NCI-H1436 treated with DMSO at 0.1 percent for 48 hours (cell line): ENCODE results near the gene PRPF6.

Experiments
- DNase-seq: peaks from one replicate; lab custom pipeline; 2025; lab: John Stamatoyannopoulos, UW

PRPF6 gene

DNA sequence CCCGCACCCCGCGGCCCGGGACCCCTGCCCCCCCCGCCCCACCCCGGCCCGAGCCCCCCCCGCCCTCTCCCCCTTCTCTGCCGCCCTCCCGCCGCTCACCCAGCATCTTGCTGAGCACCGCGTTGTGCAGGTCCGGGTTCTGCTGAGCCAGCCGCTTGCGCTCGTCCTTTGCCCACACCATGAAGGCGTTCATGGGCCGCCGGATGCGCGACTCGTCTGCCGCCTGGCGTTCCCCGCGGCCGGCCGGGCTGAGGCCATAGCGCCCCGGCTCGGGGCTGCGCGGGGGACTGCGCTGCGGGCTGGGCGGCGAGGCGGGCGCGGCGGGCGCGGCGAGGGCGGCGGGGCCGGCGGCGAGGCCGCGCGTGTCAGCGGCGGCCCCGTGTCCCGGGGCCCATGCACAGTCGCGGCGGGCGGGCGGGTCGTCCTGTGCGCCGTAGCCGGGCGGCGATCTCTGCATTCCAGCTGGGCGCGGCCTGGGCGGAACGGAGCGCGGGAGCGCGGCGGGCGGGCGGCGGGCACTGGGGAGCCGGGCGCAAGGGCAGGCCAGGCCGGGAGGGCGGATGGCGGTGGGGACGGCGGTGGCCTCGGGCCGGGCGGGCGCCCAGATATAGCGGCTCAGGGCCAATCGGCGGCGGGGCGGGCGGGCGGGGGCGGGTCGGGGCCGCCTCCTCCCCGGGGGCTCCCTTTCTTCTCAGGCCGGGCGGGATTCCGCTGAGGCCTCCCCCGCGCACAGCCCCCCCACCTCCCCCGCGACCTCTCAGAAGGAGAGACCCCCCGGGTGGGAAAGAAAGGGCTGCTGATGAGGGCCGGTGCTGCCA lies 68.3 kb downstream of the PRPF6 start, which contains the start of gene SOX18:
Gene SOX18 (minus strand): TSS at position 580 of the 818 bp plus-strand sequence. CDS start 123 bp downstream, at position 457.
- DNase-seq, result no peak

DNA sequence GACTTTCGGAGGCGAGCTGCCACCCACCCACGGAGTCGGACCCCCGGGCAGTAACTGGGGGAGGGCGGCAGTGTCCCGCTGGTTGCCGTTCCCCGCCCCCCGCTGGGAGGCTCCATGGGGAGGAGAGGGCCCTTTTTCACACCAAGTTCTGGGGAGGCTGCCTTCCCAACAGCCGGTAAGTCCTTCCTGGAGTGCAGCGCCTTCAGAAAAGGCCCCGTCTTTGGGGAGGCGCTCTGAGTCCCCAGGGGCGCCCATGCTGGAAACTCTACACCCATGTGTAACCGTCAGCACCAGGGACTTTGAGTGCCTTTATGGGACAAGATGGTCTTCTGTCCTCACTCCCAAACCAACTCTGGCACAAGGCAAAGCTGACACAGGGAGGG lies 68.9 kb downstream of the PRPF6 start:
- no peak for DNase-seq

DNA sequence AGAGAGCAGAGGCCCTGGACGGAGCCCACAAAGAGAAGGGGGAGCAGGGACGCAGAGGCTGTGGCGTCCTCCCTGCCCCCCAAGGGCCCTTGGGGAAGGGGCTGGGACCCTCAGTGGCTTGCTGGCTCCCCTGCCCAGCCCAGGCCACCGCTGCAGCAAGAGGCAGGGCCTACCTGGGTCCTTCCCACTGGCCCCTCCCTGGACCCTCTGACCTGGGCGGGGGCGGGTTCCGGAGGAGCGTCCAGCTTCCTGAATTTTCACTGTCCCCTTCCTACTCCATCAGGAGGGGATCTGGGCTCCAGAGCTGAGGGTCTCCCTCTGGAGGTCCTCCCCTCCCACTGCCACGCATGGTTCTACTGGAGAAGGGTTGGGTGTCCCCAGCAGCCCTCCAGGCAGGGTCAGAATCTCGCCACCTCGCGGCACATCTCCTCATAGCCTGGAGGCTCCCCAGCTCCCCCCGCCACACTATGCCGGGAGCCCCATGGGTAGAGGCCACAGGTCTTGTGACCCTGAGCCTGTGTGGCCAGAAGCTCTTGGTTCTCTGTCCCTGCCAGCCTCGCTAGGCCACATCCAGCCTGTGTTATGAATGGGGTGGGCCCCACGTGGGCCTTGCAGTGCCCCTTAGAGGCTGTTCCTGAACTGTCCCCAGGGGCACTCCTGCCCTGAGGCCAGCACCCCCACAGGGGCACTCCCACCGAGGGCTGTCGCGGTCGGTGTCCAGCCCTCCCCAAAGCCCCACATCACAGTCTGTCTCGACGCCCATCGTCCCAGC lies 69.5 kb downstream of the PRPF6 start:
- DNase-seq, result no peak

DNA sequence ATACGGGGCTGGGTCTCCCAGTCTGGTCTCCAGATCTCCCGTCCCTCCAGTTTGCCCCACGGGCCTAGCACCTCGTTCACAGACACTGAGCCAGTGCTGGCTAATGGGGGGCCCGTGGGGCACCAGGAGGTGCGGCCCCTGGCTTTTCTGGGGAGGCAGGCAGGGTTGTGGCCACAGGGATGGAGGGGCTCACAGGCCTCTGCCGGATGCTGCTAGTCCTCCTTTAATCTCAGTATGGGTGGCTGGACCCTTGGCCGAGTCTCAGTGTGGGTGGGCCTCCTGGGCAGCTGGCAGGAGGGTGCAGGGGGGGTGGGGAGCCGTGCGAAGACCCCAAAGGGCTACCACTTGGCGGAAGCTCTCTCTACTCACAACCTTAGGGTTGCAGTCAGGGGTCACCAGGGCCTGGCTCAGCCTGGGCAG lies 70.1 kb downstream of the PRPF6 start:
- DNase-seq, result no peak

DNA sequence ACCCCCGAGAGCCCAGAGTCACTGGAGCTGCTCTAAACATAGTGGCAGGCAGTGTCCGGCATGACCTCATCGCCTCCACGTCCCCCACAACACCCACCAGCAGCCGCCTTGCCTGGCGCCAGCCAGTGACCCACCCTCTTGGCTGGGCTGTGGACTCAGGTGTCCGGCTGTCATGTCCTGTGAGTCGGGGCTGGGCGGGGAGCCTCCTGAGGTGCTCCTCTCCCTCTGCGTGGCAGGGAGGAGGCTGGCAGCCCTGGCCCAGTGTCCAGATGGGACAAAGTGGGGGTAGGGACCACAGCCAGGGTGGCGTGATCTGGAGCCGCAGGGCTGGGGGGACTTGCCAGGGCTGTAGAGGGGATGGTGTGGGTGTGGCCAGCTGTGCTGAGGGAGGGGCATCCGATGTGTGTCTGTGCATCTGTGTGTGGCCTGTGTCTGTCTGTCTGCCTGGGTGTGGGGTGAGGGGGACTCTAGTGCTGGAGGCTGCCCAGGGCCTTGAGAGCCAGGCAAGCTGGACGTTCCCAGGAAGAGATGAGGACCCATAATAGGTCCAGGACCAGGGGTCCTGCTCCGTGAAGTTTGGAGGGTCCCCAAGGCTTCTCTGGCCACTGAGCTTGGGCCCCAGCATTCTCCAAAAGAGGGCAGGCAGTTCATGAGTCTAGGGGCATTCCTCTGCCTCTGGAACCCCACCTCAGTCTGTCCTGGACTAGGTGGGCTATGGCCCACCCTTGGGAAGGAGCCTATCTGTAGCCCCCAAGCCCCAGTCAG lies 70.8 kb downstream of the PRPF6 start:
- no peak for DNase-seq

DNA sequence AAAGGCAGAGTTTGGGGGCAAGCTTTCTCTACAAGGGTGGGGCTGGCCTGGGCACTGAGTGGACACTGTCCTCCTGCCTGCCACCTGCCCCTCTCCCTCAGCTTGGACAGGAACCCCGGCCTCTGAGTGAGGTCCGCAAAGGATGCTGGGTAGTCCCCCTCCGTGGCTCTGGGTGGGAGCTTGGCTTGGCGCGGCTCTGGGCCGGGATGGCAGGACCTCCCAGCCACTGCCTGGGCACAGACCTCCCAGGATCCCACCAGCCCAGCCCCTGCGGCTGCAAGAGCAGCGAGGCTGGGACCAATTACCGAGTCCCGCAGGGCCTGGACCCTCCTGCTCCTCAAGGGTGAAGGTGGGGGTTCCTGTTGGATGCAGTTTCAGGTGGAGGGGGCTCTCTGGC lies 71.4 kb downstream of the PRPF6 start:
- no peak for DNase-seq

DNA sequence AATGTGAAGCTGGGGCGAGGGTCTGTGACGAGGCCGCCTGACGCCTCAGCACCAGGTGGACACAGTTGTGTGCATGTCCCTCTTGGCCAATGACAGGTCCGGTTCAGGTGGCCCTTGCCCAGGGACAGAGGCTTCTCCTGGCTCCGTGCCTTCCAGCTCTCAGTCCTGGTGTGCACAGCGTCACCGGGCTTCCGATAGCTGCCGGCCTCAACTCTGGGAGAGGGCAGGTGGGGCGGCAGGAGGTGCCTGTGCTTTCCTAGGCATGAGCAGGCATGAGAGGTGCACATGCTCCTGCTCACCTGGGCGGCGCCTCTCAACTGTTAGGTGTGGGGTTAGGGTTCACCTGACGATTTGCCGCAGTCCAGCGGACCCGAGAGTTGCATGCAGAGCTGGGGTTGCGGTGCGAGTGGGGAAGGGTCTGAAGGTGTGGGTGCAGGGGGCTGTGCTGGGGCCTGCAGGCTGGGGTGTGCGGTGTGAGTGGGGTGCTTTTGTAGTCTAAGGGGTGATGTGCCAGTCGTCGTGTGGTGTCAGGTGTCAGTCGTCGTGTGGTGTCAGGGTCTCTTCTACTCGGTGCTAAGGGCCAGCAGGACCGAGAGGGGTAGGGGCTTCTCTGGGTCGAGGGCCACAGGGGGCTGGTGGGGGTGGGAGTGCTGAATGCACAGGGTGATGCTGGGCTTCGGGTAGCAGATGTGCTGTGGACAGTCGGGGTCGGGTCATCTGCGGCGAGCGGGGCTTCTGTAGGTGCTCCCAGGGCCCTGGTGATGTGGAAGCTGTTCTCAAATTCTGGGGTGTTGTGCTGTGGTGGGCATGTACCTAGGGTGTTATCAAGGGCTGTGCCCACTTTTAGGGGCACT lies 72.3 kb downstream of the PRPF6 start:
- DNase-seq, result no peak

DNA sequence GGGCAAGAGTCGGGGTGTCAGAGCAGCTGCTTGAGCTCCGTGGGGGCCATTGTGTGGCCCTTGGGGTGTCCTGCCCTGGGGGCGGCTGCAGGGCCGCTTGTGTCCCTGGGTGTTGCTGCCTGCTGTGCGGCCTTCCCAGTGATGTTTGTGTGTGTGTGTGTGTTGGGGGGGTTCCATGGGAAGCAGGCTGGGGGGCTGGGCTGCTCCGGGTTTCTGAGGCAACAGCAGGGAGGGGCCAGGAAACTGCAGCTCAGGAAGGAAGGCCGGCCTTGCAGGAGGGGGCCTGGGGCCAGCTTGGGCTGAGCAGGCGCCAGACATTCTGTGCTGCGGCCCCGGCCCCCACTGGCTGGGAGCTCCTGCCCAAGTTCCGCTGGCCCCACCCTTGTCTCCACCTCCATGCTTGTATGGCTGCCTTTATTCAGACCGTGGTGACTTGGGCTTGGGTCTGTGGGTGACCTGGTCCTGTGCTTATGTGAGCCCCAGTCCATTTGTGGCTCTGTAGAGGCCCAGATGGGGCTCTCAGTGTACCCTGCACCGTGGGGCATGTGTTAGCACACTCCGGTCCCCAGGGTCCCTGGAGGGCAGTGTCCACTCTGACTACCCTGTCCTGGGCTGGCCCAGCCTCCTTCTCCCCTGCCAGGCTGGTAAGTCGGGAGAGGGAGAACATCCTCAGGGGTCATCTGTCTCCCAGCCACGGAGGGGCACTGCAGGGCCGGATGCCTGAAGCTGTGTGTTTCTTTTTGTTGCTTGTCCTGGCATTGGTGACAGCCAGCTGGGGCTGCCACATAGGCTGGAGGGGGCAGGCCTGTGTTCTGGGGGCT lies 73.1 kb downstream of the PRPF6 start:
- DNase-seq, result no peak

DNA sequence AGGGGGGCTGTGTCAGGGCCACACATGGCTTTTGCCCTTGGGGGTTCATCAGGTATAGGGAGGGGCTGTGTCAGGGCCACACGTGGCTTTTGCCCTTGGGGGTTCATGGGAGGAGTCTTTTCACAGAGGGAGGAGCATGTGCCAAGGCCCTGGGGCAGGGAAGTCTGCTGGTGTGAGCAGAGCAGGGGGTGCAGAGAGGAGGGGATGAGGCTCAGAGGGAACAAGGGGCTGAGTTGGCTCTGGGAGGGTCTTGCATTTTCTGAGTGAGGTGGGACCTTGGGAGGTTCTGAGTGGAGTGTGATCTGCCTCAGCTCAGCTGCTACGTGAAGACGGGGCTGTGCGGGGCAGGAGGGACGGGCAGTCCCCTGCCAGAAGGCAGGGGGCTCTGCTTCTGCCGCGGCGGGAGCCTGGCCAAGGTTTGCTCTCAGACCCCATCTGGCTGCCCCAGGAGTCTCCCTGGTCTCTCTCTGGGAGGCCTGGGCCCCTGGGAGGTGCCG lies 74.5 kb downstream of the PRPF6 start:
- no peak for DNase-seq

DNA sequence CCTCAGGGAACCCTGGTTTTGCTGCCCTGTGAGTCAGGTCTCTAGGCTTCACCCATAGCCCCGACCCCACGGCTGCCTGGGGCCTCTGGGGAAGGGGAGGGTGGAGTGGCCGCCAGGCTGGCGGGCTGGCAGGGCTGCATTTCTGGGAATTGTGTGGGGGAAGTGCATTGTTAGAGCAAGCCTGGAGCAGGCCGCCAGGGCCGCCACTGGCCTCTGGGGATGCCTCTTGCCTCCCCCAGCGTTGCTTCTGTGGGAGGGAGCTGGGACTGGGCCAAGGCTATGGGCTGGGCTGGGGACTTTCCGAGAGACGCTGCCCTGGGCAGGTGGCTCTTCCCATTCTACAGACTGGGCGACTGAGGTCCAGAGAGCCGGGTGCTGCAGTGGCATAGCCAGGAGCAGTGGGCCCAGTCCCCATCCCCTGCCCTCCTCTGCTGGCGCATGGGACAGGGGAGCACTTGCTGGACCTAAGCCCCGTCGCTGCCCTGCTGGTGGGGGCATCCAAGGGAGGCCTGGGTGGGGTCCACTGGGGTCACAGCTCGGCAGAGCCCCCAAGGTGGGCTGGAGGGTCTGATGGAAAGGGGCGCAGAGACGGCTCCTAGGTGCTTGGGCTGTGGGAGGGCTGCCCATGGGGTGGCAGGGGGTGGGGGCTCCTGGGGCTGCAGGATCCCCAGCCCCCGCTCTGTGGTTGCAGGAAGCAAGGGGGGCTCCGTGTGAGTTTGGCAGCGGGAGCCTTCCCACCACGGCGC lies 75.1 kb downstream of the PRPF6 start:
- DNase-seq, result no peak

DNA sequence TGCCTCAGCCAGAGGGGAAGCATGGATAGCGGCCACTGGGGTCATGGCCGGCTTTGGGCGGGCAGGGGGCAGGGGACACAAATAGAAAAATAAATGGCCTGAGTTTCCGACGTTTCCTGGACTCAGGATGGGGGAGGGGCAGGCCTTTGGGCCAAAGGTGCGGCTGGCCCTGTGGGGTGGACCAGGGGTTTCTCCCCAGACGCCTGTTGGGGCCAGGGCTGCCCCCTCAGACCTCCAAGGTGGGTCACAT lies 75.6 kb downstream of the PRPF6 start:
- no peak for DNase-seq

DNA sequence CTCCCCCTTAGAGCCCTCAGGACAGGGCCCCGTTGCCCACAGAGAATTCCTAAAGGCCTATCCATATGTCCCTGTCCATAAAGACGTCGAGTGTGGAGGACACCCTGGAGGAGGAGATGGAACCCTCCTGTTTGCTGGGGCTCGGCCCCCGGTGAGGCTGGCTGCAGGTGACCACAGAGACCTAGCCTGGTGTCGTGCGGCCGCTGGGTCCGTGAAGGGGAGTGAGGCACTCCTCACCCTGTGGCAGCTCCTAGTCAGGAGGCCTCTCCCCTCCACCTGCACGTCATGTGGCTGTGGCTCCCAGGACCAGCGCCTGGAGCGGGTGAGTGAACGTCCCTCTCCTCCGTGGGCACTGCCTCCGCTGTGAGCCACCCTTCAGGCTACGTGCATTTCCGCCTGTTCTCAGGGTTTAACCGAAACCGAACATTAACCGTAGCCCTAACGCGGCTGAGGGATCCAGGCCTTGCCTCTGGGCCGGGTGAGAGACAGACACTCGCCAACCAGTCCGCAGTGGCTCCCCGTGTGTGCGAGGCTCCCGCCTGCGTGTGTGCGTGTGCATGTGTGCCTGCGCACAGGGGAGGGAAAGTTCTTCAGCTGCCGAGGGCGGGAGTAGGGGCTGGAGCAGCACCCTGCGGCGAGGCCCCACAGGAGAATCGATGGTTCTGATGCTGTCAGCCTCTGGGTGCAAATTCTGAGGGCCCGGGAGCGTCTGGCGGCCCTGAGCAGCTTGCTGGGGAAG lies 76.1 kb downstream of the PRPF6 start:
- DNase-seq, result no peak

DNA sequence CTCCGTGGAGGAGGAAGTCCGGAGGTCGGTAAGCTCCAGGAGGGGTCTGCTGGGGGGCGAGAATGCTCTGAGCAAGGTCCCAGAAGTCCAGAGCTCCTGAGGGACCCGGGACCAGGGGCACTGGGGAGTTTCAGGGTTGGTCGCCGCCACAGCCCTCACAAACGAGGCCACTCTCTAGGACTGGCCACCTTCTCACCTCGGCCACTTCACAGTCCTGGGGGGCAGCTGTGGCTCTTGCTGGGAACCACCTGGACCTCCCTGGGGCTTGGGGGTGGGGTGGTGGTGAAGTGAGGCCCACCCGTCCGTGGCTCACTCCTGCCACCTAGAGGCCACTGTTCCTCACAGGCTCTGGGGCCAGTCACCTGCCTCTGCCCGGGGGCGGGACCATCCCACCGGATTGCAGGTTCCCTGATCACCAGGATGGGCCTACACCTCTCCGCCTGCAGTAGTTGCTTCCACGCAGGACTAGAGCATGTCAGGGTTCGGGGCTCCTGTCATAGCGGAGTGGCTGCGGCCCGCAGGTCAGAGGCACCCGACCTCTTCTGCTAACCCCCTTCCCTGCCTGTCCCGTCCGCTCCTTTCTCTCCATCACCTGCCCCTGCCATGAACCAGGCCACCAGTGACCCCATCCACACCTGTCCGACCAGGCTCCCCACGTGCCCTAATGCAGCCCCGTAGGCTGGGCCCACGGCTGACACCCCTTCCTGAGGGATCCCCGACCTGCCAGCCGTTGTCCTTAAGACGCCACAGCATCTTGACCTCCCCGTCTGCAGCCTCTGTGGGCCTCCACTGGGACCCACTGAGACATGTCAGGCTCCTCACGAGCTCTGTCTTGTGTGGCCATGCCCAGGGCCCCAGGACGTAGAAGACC lies 76.9 kb downstream of the PRPF6 start:
- DNase-seq, result no peak

DNA sequence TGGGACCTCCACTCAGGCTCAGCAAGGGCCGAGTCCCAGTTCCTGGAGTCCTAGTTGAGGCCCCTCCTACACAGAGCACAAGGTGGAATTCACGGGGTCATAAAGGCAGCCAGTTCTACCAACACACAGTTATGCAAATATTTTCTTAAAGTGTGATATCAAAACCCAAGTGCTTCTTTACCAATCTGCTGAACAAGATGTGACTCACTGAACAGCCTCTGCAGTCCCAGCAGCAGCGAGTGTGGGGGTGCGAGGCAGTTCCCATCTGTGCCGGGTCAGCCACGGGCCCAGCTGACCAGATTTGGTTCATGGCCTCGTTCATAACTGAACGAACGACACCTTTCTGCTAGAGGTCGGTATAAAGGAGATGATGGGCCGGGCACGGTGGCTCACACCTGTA lies 77.6 kb downstream of the PRPF6 start:
- DNase-seq, result no peak

DNA sequence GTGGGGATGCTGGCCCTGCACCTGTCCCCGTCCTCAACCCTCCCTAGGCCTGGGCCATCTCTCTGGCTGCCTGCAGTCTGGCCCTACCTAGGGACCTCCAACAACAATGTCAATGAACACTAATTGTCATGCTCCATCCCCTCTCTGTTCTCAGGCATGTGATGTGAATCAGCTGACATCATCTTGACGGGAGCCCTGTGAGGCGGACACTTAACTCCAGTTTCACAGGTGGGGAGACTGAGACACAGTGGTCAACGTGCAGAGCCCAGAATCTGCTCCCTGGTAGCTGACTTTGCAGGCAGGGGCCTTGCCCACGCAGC lies 81.3 kb downstream of the PRPF6 start:
- no peak for DNase-seq

DNA sequence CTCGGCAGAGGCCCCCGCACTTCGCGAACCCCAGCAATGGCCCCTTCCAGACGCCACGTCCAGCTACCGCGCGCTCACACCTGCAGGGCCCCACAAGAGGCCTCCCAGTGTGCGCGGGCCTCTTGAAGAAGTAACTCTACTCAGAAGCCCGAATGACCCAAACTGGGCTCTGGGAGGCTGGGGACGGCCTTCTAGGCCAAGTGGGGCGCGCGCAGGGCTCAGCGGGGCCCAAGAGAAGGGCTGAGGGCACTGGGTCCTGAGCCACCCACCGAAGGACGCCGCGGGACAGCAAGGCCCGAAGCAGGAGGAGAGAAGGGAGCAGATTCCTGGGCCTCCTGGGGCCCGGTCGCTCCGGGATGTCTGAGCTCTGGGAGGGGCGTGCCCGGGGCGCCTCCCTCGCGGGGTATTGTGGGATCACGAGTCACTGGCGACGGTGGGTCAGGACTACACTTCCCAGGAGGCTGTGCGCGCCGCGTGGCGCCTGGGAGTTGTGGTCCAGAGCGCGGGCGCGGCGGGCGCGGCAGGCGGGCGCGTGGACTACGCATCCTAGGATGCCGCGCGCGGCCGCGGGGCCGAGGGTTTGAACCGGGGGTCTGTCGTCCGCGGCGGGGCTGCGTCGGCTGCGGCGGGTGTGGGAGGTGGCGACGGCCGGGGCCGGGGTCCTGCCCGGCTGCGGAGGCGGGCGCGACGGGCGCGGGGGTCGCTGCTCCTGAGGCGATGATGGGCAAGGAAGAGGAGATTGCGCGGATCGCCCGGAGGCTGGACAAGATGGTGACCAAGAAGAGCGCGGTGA lies 81.9 kb downstream of the PRPF6 start, which contains the start of gene TCEA2:
Gene TCEA2 (plus strand): TSS at position 603 of the 793 bp plus-strand sequence. CDS start 115 bp downstream, at position 718.
- DNase-seq, result peak; percentile 60

DNA sequence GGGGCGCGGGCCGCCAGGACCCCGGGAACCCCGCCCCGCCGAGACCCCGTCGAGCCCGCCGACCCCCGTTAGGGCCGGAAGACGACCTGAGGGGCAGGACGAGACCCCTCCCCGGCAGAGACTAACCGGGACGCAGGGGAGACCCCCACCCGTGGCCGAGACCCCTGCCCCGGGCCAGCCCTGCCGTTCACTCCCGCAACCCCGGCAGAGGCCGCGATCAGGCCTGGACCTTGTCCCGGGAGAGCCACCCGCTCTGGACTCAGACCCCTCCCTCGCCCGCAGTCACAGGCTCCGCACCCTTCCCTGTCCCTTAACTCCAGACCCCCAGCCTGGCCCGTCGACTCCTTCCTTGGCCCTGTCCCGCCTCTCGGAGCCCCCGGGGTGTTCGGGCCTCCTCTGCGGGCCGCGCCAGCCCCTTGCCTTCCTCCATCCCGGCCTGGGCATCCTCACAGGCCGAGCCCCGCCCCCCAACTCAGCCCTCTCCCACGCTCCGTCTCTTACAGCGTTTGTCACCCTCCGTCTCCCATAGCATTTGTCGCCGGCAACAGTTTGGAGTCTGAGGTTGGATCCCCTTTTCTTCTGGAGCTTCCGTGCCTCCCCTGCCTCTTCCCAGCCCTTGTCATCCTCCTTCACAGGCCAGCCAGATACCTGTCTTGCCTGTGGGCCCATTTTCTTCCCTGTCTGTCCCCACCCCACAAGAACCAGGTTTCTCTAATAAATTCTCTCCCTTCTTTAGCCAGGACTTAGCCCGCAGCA lies 82.6 kb downstream of the PRPF6 start:
- no peak for DNase-seq
